Measurements from ENCODE around the gene STUM.
A peak's percentile ranks its signal among the peaks of the same experiment; 100 is the strongest.

Gene STUM

DNA sequence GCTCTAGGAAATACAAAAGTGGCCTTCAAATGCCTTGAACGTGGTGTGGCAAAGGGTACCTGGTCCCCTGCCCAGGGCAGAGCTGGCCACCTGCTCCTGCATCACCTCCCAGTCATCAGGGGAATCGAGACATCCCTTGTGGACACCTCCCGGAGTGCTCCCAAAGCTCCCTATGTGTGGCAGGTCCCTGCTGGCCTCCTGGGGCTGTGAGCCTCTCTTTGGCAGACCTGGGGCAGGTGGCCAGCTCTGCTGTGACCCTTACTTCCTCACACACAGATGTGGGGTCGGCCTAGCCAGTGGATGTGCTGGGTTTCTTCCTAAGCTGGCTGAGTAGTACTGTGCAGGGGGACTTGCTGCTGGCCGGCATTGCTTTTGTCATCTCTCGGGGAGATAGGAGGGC is 104.0 kb downstream of the STUM start:
- Histone ChIP-seq H3K9me3 (ENCODE audit: control insufficient read depth, insufficient read depth, low read length) (no peaks in the 10 kb centered on the region), H3K4me1 (ENCODE audit: control insufficient read depth, insufficient read depth, low read length) (peaks cover 23% of the 10 kb centered on the region), H3K27ac (ENCODE audit: low read length) (no peak overlapping the region), H3K27me3 (ENCODE audit: control insufficient read depth, insufficient read depth, low read length) (no peaks in the 10 kb centered on the region), H3K4me3 (ENCODE audit: low read length) (no peak overlapping the region), H3K36me3 (ENCODE audit: control insufficient read depth, insufficient read depth, low read length) (no peaks in the 10 kb centered on the region)
- WGBS (ENCODE audit: insufficient coverage, insufficient read length): no CpG with 5 or more reads among the region's 6 CpGs
- DNase-seq (ENCODE audit: low read depth, low spot score): no peak

DNA sequence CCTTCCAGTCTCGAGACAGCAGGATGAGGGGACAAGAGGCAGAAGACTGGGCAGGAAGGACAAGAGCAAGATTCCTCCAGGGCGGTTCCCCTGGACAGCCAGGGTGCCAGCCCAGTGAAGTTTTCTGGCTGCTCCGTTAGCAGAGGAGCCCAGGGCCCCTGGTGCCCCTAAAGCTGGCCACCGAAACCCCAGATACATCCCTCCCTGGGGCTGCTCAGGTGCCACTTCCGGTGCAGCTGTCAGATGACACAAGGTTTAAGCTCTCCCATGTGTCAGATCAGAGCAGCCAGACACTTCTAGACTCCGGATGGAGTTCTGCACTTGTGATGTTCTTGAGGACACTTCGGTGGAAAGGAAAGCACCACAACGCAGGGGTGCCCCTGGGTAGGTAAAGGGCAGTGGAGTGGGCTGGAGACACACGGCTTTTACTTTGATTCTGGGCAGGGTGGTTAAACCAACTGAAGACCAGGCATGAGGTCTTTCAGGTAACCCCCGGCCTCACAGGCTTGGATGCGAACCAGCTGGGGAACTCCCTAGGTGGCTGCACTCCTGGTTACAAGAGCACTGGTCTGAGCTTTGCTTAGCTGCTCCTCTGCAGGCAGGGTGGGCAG is 104.9 kb downstream of the STUM start:
- WGBS (ENCODE audit: insufficient coverage, insufficient read length): no CpG with 5 or more reads among the region's 11 CpGs
- peaks cover 23% of the 10 kb centered on the region for H3K4me1 ChIP-seq (ENCODE audit: control insufficient read depth, insufficient read depth, low read length)
- no peak overlapping the region for H3K27ac ChIP-seq (ENCODE audit: low read length)
- H3K27me3 ChIP-seq (ENCODE audit: control insufficient read depth, insufficient read depth, low read length): no peaks in the 10 kb centered on the region
- no peak for DNase-seq (ENCODE audit: low read depth, low spot score)
- H3K36me3 ChIP-seq (ENCODE audit: control insufficient read depth, insufficient read depth, low read length): no peaks in the 10 kb centered on the region
- H3K9me3 ChIP-seq (ENCODE audit: control insufficient read depth, insufficient read depth, low read length): no peaks in the 10 kb centered on the region
- no peak overlapping the region for H3K4me3 ChIP-seq (ENCODE audit: low read length)

DNA sequence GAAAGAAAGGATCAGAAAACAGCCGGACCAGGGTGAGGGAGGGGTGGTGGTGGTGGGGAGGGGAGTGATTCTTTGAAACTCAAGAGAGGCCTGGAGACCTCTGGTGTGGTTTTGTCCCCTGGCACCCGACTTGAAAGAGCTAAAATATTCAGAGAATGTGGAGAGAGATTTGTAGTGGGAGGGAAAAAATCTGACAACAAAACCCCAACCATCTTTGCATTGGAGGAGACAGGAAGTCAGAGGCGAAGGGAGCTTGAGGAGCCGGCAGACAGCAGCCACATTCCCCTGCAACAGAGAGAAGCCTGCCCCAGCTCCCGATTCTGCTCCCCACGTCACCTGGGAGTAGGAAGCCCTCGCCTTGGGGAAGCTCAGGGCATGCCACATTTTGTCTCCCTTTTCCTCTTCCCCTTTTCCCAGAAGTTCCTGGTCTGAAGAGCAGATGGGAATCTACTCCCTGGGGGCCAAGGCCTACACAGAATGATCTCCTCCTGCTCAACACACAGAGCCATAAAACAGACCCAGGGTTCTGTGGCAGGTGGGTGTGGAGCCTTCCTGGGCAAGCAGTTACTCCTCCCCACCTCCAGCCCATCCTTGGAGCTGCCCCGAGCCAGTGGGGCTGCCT is 105.6 kb downstream of the STUM start:
- H3K36me3 ChIP-seq (ENCODE audit: control insufficient read depth, insufficient read depth, low read length): no peaks in the 10 kb centered on the region
- no peaks in the 10 kb centered on the region for H3K27me3 ChIP-seq (ENCODE audit: control insufficient read depth, insufficient read depth, low read length)
- H3K4me1 ChIP-seq (ENCODE audit: control insufficient read depth, insufficient read depth, low read length): peaks cover 26% of the 10 kb centered on the region
- H3K27ac ChIP-seq (ENCODE audit: low read length): no peak overlapping the region
- no peak overlapping the region for H3K4me3 ChIP-seq (ENCODE audit: low read length)
- DNase-seq (ENCODE audit: low read depth, low spot score): peak; percentile 48
- no CpG with 5 or more reads among the region's 8 CpGs for WGBS (ENCODE audit: insufficient coverage, insufficient read length)
- H3K9me3 ChIP-seq (ENCODE audit: control insufficient read depth, insufficient read depth, low read length): no peaks in the 10 kb centered on the region

DNA sequence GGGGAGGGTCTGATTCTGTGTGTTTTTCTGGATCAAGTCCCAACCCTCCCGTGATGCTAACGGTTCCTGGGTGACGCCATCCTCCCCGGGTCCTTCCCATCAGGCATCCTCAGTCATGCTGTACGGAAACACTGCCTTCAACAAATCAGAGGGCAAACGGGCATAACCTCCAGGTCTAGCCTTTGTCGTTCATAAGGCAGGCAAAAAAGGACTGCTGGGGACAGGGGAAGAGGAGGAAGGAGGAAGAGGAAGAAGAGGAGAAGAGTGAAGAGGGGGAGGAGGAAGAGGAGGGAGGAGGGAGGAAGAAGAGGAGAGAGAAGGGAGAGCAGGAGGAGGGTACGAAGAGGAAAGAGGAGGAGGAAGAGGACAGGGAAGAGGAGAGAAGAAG is 106.1 kb downstream of the STUM start:
- WGBS (ENCODE audit: insufficient coverage, insufficient read length): no CpG with 5 or more reads among the region's 8 CpGs
- Histone ChIP-seq H3K27ac (ENCODE audit: low read length) (no peak overlapping the region), H3K4me3 (ENCODE audit: low read length) (no peak overlapping the region), H3K36me3 (ENCODE audit: control insufficient read depth, insufficient read depth, low read length) (no peaks in the 10 kb centered on the region), H3K9me3 (ENCODE audit: control insufficient read depth, insufficient read depth, low read length) (no peaks in the 10 kb centered on the region), H3K27me3 (ENCODE audit: control insufficient read depth, insufficient read depth, low read length) (no peaks in the 10 kb centered on the region), H3K4me1 (ENCODE audit: control insufficient read depth, insufficient read depth, low read length) (peaks cover 24% of the 10 kb centered on the region)
- no peak for DNase-seq (ENCODE audit: low read depth, low spot score)

GRCh38 chr1:226655251-226656163 is 106.9 kb downstream of the STUM start:
- no peak for DNase-seq (ENCODE audit: low read depth, low spot score)
- H3K27ac ChIP-seq (ENCODE audit: low read length): no peak overlapping the region
- H3K36me3 ChIP-seq (ENCODE audit: control insufficient read depth, insufficient read depth, low read length): no peaks in the 10 kb centered on the region
- WGBS (ENCODE audit: insufficient coverage, insufficient read length): no CpG with 5 or more reads among the region's 12 CpGs
- H3K27me3 ChIP-seq (ENCODE audit: control insufficient read depth, insufficient read depth, low read length): no peaks in the 10 kb centered on the region
- H3K9me3 ChIP-seq (ENCODE audit: control insufficient read depth, insufficient read depth, low read length): no peaks in the 10 kb centered on the region
- H3K4me3 ChIP-seq (ENCODE audit: low read length): no peak overlapping the region
- H3K4me1 ChIP-seq (ENCODE audit: control insufficient read depth, insufficient read depth, low read length): peaks cover 22% of the 10 kb centered on the region

- WGBS (ENCODE audit: insufficient coverage, insufficient read length): no CpG with 5 or more reads among the region's 4 CpGs
- Histone ChIP-seq H3K27me3 (ENCODE audit: control insufficient read depth, insufficient read depth, low read length) (no peaks in the 10 kb centered on the region), H3K9me3 (ENCODE audit: control insufficient read depth, insufficient read depth, low read length) (no peaks in the 10 kb centered on the region), H3K4me1 (ENCODE audit: control insufficient read depth, insufficient read depth, low read length) (peaks cover 22% of the 10 kb centered on the region), H3K27ac (ENCODE audit: low read length) (no peak overlapping the region), H3K36me3 (ENCODE audit: control insufficient read depth, insufficient read depth, low read length) (no peaks in the 10 kb centered on the region), H3K4me3 (ENCODE audit: low read length) (no peak overlapping the region)
- no peak for DNase-seq (ENCODE audit: low read depth, low spot score)
Measured at GRCh38 chr1:226656201-226656600, 107.6 kb downstream of the STUM start.

GRCh38 chr1:226656601-226657277 is 108.2 kb downstream of the STUM start:
- Histone ChIP-seq H3K27me3 (ENCODE audit: control insufficient read depth, insufficient read depth, low read length) (no peaks in the 10 kb centered on the region), H3K4me3 (ENCODE audit: low read length) (no peak overlapping the region), H3K27ac (ENCODE audit: low read length) (no peak overlapping the region), H3K36me3 (ENCODE audit: control insufficient read depth, insufficient read depth, low read length) (no peaks in the 10 kb centered on the region), H3K9me3 (ENCODE audit: control insufficient read depth, insufficient read depth, low read length) (no peaks in the 10 kb centered on the region), H3K4me1 (ENCODE audit: control insufficient read depth, insufficient read depth, low read length) (peaks cover 24% of the 10 kb centered on the region)
- no peak for DNase-seq (ENCODE audit: low read depth, low spot score)
- no CpG with 5 or more reads among the region's 12 CpGs for WGBS (ENCODE audit: insufficient coverage, insufficient read length)

- Histone ChIP-seq H3K4me1 (ENCODE audit: control insufficient read depth, insufficient read depth, low read length) (peaks cover 26% of the 10 kb centered on the region), H3K27ac (ENCODE audit: low read length) (no peak overlapping the region), H3K9me3 (ENCODE audit: control insufficient read depth, insufficient read depth, low read length) (no peaks in the 10 kb centered on the region), H3K36me3 (ENCODE audit: control insufficient read depth, insufficient read depth, low read length) (no peaks in the 10 kb centered on the region), H3K4me3 (ENCODE audit: low read length) (no peak overlapping the region), H3K27me3 (ENCODE audit: control insufficient read depth, insufficient read depth, low read length) (no peaks in the 10 kb centered on the region)
- no peak for DNase-seq (ENCODE audit: low read depth, low spot score)
- no CpG with 5 or more reads among the region's 10 CpGs for WGBS (ENCODE audit: insufficient coverage, insufficient read length)
Measured at GRCh38 chr1:226657895-226658545, 109.5 kb downstream of the STUM start.

- WGBS (ENCODE audit: insufficient coverage, insufficient read length): no CpG with 5 or more reads among the region's 22 CpGs
- no peak overlapping the region for H3K27ac ChIP-seq (ENCODE audit: low read length)
- H3K4me1 ChIP-seq (ENCODE audit: control insufficient read depth, insufficient read depth, low read length): peaks cover 25% of the 10 kb centered on the region
- H3K27me3 ChIP-seq (ENCODE audit: control insufficient read depth, insufficient read depth, low read length): no peaks in the 10 kb centered on the region
- H3K9me3 ChIP-seq (ENCODE audit: control insufficient read depth, insufficient read depth, low read length): no peaks in the 10 kb centered on the region
- H3K4me3 ChIP-seq (ENCODE audit: low read length): no peak overlapping the region
- no peak for DNase-seq (ENCODE audit: low read depth, low spot score)
- no peaks in the 10 kb centered on the region for H3K36me3 ChIP-seq (ENCODE audit: control insufficient read depth, insufficient read depth, low read length)
Measured at GRCh38 chr1:226658546-226659125, 110.1 kb downstream of the STUM start.

All from iPS DF 6.9 (cell line).